K562 (cell line): ENCODE measurements around the gene GSTT2B. TPM values are rescaled to one million over a fixed set of nuclear protein-coding genes. Genes with fewer than 3 reads are reported as not detected.
"Not testable (repeated sequence)": the region's sequence is repeated elsewhere in the genome, so short reads cannot be mapped to it uniquely, and the experiment has no call there.

Experiments used
- ATAC-seq: fragments of 200-7000 bp; cut with Tn5 transposase; 3 replicates; pipeline ENCODE4 v1.9.1; 2020; ENCODE audit warnings: moderate library complexity
- BruUV-seq: library from RNA; stranded (reverse); fragments of 400-500 nt; replicated peaks from 2 replicates; lab custom pipeline; 2021; lab: Mats Ljungman, UMichigan
- CTCF ChIA-PET: fragments of 300-600 bp; formaldehyde crosslinking; extraction: SDS; loops from one replicate; lab custom pipeline; 2021; ENCODE audit warnings: low intra/inter-chr PET ratio; lab: Yijun Ruan, JAX
- POLR2A ChIA-PET: fragments of 300-600, 350-650 bp; sonication (Branson Sonifier 250); formaldehyde crosslinking; extraction: SDS; loops from one replicate; lab custom pipeline; 2021; ENCODE audit warnings: antibody characterized with exemption, inconsistent platforms; lab: Yijun Ruan, JAX
- DNase-seq, 4 experiments: peaks; one replicate each; pipeline versions ENCODE4 v3.0.0 to v3.0.0-alpha.2; 2011 to 2018; ENCODE audit warnings: low spot score in 3 of 4, mixed read lengths in 3 of 4; ENCODE audit errors: extremely low read depth in 1 of 4
- FAIRE-seq: peaks from 2 replicates; lab custom pipeline; 2011; peaks lifted over from hg19 to GRCh38; lab: Jason Lieb, UNC
- H2AFZ ChIP-seq: 2 replicates; pipeline ENCODE4 v1.6.0; 2011; ENCODE audit warnings: low read depth, low read length, control low read depth, inconsistent platforms
- H3K27ac ChIP-seq: fragments of 200-600 bp; 3 replicates; pipeline ENCODE4 v1.8.0; 2011; ENCODE audit warnings: low read depth, mild to moderate bottlenecking, control low read depth, inconsistent platforms, low read length, moderate library complexity, mixed read lengths; ENCODE audit errors: extremely low read depth
- H3K27me3 ChIP-seq, 2 experiments: fragments of 300-600 bp in 1 of 2; 2 replicates in 1 of 2; 3 replicates in 1 of 2; pipeline versions ENCODE4 v1.6.0 to v1.8.0; 2011; ENCODE audit warnings: inconsistent platforms in 2 of 2, low read length in 2 of 2, mild to moderate bottlenecking in 1 of 2, mixed read lengths in 1 of 2, moderate library complexity in 1 of 2; ENCODE audit not compliant: control insufficient read depth in 2 of 2, insufficient read depth in 2 of 2
- H3K36me3 ChIP-seq: fragments of 300-600 bp; 3 replicates; pipeline ENCODE4 v1.8.0; 2011; ENCODE audit warnings: mild to moderate bottlenecking, low read length, inconsistent platforms; ENCODE audit not compliant: control insufficient read depth, insufficient read depth
- H3K4me1 ChIP-seq, 2 experiments: fragments of 200-600 bp in 1 of 2; replicated peaks in 1 of 2; 2 replicates in 1 of 2; 3 replicates in 1 of 2; pipeline versions ENCODE4 v1.5.1 to v1.8.0; 2011; ENCODE audit warnings: inconsistent platforms in 2 of 2, low read length in 2 of 2, mild to moderate bottlenecking in 1 of 2, mixed read lengths in 1 of 2, moderate library complexity in 1 of 2; ENCODE audit not compliant: control insufficient read depth in 2 of 2, insufficient read depth in 2 of 2
- H3K4me2 ChIP-seq: 2 replicates; pipeline ENCODE4 v1.6.1; 2011; ENCODE audit warnings: low read length, control low read depth, inconsistent platforms, mixed read lengths; ENCODE audit not compliant: insufficient read depth
- H3K4me3 ChIP-seq: fragments of 200-600 bp; sonication (generic), shearing (Covaris generic); 2 replicates; pipeline ENCODE4 v1.5.1; 2016; ENCODE audit warnings: control low read depth, inconsistent platforms
- H3K79me2 ChIP-seq: fragments of 200-600 bp; 3 replicates; pipeline ENCODE4 v1.8.0; 2011; ENCODE audit warnings: low read length, inconsistent platforms; ENCODE audit not compliant: control insufficient read depth, insufficient read depth
- H3K9ac ChIP-seq, 2 experiments: 2 replicates each; pipeline versions ENCODE4 v1.6.0 to v1.6.1; 2011; ENCODE audit warnings: low read depth in 2 of 2, low read length in 2 of 2, control low read depth in 1 of 2, inconsistent platforms in 1 of 2, mild to moderate bottlenecking in 1 of 2, mixed read lengths in 1 of 2; ENCODE audit not compliant: insufficient read depth in 1 of 2
- H3K9me1 ChIP-seq: one replicate; pipeline ENCODE4 v1.6.0; 2011; ENCODE audit warnings: inconsistent platforms, mild to moderate bottlenecking, low read length, moderate library complexity; ENCODE audit not compliant: control insufficient read depth, insufficient read depth
- H3K9me3 ChIP-seq: replicated peaks from 2 replicates; pipeline ENCODE4 v1.5.1; 2011; ENCODE audit warnings: low read depth, low read length, inconsistent platforms; ENCODE audit not compliant: control insufficient read depth, insufficient read depth
- H4K20me1 ChIP-seq: replicated peaks from 2 replicates; pipeline ENCODE4 v1.6.1; 2011; ENCODE audit warnings: low read length, inconsistent platforms, mixed read lengths; ENCODE audit not compliant: control insufficient read depth, insufficient read depth
- CTCF ChIP-seq, 3 experiments: IDR thresholded peaks in 2 of 3; conservative IDR thresholded peaks in 1 of 3; 2 replicates each; pipeline ENCODE4 v1.5.1; 2011 to 2012; ENCODE audit warnings: low read length in 3 of 3, mild to moderate bottlenecking in 3 of 3, control low read depth in 2 of 3, improper control_type of control experiment in 1 of 3, inconsistent platforms in 1 of 3, low read depth in 1 of 3, mixed read lengths in 1 of 3, moderate library complexity in 1 of 3; ENCODE audit not compliant: insufficient read depth in 2 of 3
- WGBS: fragments of 100-300 bp; shearing (Covaris generic); methylation state at CpG from one replicate; pipeline ENCODE4 v1.1.6; 2016; ENCODE audit warnings: low coverage, mixed read lengths; ENCODE audit not compliant: insufficient coverage; ENCODE audit errors: missing lambda C conversion rate; 5-methylcytosine and 5-hydroxymethylcytosine counted together
- in situ Hi-C: fragments of 300-500 bp; cut with MboI; formaldehyde crosslinking; loops from 4 replicates; pipeline ENCODE4 v1.15.0; 2018; ENCODE audit warnings: inconsistent platforms, mixed read lengths
- intact Hi-C: fragments of 100-400 bp; cut with micrococcal nuclease; formaldehyde crosslinking; loops from 2 replicates; pipeline ENCODE4 v1.14.2; 2022
- polyA plus RNA-seq, 8 experiments: library from polyadenylated mRNA; depleted of rRNA in 4 of 8; stranded (reverse) in 5 of 8; unstranded in 3 of 8; fragments of >200 nt; fragmentation: Nextera tagmentation in 2 of 8; fragmentation: Illumina TruSeq in 1 of 8; extraction: Ambion mirVana in 2 of 8; extraction: Trizol in 1 of 8; gene quantifications; 2 replicates each; pipeline versions ENCODE4 v1.2.1 to v1.2.3, GENCODE V29; 2011 to 2014; ENCODE audit warnings: inconsistent platforms in 1 of 8, missing spikeins in 1 of 8
- total RNA-seq, 7 experiments: library from RNA; depleted of rRNA in 6 of 7; stranded (reverse); fragments of >200 nt in 6 of 7; fragmentation: Illumina TruSeq in 2 of 7; extraction: Trizol in 2 of 7; gene quantifications; 2 replicates each; pipeline versions ENCODE4 v1.2.1 to v1.2.3, GENCODE V29; 2011 to 2021; ENCODE audit warnings: low replicate concordance in 1 of 7

Gene GSTT2B
- total and polyA plus RNA-seq, 9 of the 15 experiments (the other 6 are each of a cell fraction or from before 2014, with no cell fraction given) = not detected

GRCh38 chr22:23954193-23954990, 6.6 kb downstream of the GSTT2B start:
- H3K9ac ChIP-seq, H3K4me1 ChIP-seq, H3K27me3 ChIP-seq, CTCF ChIA-PET, H4K20me1 ChIP-seq, H3K4me3 ChIP-seq, H3K27ac ChIP-seq, FAIRE-seq, H3K36me3 ChIP-seq, H3K9me3 ChIP-seq, H2AFZ ChIP-seq, H3K9me1 ChIP-seq, H3K79me2 ChIP-seq, POLR2A ChIA-PET, DNase-seq, H3K4me2 ChIP-seq, BruUV-seq, ATAC-seq: not testable (repeated sequence)
- in situ Hi-C loops = loop anchor here (10.0 to 25.0 kb wide), 2 partner anchors 220 to 558 kb away; no protein-coding TSS in a partner anchor
- WGBS = 50% methylated on average over 3 of the region's 8 CpGs
- intact Hi-C loops = loop anchor here (10.0 kb wide), 1 partner anchor 230 kb away; the partner anchor contains the start of gene SUSD2

GRCh38 chr22:23953485-23953884, 7.5 kb downstream of the GSTT2B start:
- H3K4me2 ChIP-seq, H3K9ac ChIP-seq, H2AFZ ChIP-seq, H3K79me2 ChIP-seq, H3K27ac ChIP-seq, POLR2A ChIA-PET, H3K4me1 ChIP-seq, H3K36me3 ChIP-seq, BruUV-seq, DNase-seq, H3K9me3 ChIP-seq, H3K4me3 ChIP-seq, H3K9me1 ChIP-seq, H3K27me3 ChIP-seq, ATAC-seq, FAIRE-seq, CTCF ChIA-PET, H4K20me1 ChIP-seq: not testable (repeated sequence)
- TF ChIP-seq CTCF (IDR thresholded peaks at IDR 0.05 in 2 of 3, conservative IDR thresholded peaks at IDR 0.05 in 1 of 3; ENCODE audit: insufficient read depth in 2 of 3, low read depth in 1 of 3, low read length in 3 of 3) = 0 out of 6 replicates have a peak, but pooled peaks of 1 of the 3 experiments have one; percentile 14
- intact Hi-C loops = loop anchor here (10.0 kb wide), 1 partner anchor 231 kb away; the partner anchor contains the start of gene SUSD2
- WGBS = 34% methylated on average over 3 of the region's 4 CpGs
- in situ Hi-C loops = loop anchor here (10.0 to 25.0 kb wide), 2 partner anchors 221 to 559 kb away; no protein-coding TSS in a partner anchor
